HL-60/S4 treated with retinoic acid at 250 ng/mL for 4 days and 3 days (cell line): Measurements from ENCODE around the gene STOM.

ENCODE experiments used
- in situ Hi-C: fragments of 300-500 bp; cut with MboI; formaldehyde crosslinking; loops from 2 replicates; pipeline ENCODE4 v1.7.0; 2022; ENCODE audit warnings: low sequenced_read_pairs

The STOM gene

DNA sequence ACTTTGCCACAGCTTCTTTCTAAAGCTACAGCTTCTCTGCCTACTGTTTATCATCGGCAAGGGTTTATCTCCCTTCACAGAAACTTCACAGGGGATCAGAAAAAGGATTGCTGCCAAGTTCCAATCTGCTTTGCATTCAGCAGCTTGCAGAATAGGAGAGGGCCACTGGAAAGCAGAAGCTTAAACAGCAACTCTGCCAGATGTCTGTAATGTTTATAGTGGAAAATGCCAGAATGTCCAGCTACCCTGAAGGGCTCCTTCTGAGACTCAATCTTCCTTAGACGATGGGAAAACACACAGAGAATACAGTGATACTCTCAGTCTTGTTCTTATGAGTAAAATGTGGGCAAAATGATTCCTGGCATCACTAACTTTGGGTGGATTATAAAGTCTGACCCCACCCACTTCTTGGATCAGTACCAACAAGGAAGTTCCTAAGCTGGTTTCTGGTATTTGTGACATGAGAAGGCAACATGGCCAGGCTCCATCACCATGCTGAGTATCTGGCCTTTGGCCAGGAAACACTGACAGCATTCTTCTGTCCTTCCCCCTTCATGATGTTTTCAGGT, 19.0 kb downstream of the STOM start:
- in situ Hi-C loops: no loop called here

DNA sequence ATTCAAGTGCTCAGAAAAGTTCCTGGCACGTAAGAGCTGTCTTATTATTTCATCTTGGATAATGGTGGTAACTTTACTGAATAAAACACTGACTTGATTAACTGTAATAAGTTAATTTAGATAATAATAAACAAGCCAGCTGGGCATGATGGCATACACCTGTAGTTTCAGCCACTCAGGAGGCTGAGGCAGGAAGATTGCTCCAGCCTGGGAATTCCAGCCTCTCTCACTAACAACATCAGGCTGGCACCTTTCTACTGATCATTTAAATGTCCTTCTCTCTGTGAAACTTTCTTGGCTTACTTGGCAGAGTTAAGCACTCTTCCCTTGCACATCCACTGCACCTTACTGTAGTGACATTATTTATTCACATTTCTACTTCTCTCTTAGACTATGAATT, 20.0 kb downstream of the STOM start:
- in situ Hi-C loops: no loop called here

DNA sequence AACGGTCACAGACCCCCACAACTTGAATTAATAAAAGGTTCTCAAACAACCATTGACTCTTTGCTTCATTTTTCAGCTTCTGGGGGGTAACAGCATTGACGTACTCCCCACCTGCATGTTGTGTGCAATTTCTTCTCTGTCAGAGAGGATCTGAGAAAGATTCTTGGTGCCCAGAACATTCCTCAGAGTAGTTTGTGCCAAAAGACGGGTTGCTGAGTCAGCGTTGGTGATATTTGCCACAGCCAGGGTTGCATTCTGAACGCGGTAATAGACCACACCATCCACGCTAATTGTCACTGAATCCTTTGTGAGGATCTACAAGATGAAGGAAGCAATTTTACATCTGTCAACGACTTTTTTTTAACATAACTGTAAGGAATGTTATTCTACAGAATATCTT, 21.0 kb downstream of the STOM start:
- in situ Hi-C loops: no loop called here

DNA sequence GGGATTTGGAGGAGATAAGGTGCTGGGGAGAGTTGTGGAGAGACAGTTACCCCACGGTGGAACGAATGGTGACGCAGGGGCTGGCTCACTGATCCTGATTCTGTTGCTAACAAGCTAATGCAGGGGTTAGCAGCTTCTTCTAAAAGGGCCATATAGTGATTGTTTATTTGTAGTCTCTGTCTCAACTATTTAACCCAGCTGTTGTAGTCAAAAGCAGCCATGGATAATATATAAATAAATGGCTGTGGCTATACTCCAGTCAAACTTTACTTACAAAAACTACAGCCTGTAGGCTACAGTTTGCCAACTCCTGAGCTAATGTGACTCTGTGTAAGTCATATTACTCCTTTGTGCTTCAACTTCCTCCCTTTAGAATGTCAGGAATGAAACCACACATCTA, 21.8 kb downstream of the STOM start:
- in situ Hi-C loops: no loop called here

DNA sequence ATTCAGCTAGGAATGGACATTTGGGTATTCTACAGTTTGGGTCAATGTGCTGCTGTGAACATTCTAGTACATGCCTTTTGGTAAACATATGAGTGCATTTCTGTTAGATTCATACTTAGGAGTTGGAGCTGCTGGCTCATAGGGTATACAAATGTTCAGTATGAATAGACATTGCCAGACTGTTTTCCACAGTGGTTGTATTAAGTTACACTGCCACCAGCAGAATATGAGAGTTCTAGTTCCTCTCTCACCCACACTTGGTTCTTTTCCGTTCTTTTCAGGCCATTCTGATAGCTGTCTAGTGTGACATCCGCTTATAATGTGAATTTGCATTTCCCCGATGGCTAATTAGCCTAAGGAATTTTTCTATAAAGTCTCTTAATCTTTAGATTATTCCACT, 25.0 kb downstream of the STOM start:
- in situ Hi-C loops: no loop called here

DNA sequence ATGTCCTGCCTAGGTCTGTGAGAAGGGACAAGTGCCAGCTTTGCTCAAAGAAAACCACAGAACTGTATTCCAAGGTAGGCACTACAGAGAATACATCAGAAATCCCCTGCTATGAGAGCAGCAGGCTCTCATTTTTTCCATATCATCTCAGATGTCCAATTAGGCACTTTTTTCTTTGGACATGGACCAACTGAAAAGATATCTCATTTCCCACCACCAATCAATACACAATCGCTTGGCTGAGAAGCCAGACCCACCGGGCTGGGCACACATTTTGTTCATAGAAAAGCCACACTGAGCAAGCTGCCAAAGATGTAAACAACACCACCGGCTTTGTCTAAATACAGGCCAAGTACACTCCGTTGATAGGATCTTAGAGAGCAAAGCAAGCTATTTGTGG, 25.9 kb downstream of the STOM start:
- in situ Hi-C loops: no loop called here

DNA sequence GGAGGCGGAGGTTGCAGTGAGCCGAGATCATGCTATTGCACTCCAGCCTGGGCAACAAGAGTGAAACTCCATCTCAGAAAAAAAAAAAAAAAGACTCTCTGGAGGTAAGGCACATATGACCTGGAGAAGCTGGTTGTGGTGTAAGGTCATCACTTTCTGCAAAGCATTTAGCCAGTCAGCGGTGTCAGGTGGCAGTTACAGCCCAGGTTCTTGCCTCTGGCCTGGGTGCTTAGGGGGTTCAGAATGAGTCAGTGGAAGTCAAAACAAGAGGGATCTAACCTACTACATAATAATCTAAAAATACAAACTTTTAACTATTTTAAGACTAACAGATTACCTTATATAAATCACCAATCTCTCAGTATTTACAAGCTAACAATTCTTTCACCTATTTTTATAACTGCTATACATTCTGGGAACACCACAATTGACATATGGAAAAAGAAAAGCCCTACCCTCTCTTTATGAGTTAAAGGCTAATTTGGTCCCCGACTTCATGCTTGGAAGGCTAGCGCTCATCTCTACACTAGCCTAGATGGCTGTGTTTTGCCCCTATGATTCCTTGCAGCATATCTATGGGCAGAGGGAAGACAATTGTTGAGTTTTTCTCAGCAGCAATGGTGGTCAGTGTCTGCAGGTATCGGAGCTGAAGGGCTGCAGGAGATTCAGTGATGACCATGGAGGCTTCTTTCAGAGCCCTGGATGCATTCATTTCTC, 29.2 kb downstream of the STOM start:
- in situ Hi-C loops: no loop called here

DNA sequence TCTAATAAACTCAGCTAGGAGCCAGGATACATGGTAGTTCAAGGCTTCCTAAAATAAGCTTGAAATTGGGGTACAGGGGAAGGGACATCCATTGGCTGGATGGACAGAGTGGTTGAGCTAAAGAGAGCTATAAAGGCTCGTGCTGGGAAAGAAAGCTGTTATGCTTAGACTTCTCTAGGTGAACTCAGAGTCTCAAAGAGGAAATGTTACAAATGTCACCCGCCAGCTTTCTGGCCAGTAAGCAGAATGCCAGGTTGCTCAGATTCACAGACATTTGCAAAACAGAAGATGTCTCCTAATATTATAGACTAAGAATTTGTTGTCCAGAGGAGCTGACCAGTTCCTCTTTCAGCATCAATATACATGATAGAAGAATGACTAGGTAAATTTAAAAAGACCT, 30.6 kb downstream of the STOM start:
- in situ Hi-C loops: no loop called here

DNA sequence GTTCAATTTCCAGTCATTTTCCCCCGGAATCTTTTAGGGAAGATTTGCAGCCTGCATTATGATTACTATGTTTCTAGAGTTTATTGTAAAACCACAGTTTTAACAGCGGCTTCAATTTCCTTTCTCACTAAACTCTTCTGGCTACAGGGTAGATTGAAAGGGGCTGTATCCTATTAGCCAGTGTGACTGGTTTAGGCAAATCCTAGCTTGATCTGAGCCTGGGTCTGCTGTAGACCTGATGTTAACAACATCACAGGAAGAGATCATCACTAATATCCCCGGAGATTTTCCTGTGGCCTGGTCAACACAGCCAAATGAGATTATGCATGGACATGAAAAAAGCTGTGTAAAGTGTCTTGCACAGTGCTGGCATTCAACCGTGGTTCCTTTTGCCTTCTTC, 33.4 kb downstream of the STOM start:
- in situ Hi-C loops: no loop called here

DNA sequence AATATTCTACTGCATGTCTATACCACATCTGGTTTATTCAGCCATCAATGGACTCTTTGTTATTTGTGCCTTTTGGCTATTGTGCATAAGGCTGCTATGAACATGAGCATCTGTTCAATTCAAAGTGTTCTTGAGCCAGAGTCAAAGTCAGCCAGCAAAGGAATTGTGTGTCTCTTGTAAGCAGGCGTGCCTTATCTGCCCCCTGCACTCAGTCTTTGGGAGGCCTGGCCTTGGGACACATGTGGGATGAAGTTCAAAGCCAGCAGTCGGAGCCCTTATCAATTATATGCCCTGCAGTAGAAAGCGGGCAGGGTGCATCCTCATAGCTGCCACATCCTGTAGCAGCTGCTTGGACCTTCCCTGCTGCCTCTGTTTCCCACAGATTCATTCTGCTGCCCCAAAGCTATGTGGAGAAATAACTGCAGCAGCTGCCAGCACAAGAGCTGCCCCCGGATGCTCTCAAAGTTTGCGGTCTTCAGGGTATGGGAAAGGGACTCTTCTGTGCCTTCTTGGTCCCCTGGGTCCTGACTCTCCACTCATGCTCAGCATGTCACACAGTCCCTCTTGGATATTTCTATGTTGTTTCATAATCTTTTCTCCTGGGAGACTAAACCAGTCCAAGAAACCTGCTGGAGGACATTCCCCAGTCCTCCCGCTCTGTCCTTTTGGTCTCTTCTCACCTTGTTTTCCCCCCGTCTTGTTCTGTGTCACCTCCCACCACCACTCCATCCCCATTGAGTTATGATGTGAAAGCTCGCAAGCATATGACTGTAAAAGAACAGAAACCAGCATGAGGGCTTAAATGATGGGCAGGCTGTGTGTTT, 35.9 kb downstream of the STOM start:
- in situ Hi-C loops: no loop called here

DNA sequence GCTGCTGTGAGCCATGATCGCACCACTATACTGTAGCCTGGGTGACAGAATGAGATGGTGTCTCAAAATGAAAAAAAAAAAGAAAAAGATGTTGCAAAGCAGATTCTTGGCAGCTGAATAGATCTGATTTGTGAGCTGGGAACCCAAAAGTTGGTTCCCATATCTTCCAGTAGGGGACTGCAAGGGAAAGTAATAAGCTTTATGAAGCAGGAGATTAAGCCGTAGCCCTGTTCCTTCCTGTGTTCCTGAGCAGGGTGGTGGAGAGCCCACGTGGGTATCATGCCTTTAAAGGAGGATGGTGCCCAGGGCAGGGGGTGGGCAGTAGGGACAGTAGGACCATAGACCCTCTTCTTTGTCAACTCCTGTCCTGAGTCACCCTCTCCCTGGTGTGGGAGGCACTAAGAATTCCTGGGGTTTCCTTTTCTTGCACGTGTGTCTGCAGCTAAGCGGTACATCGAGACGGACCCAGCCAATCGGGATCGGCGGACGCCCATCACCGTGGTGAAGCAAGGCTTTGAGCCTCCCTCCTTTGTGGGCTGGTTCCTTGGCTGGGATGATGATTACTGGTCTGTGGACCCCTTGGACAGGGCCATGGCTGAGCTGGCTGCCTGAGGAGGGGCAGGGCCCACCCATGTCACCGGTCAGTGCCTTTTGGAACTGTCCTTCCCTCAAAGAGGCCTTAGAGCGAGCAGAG, 37.9 kb downstream of the STOM start:
- in situ Hi-C loops: no loop called here

DNA sequence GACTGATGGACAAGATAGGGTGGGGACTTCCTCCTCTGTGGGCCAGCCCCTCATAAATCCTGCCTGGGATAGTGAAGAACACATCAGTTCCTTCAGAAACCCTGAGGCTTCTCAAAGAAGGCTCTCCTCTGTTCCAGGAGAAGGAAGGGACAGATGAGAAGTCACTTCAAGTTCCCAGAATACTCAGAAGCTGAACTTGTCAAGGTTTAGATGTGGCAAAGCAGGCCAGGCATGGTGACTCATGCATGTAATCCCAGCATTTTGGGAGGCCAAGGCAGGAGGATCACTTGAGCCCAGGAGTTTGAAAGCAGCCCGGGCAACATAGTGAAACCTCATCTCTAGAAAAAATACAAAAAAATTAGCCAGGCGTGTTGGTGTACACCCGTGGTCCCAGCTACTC, 38.5 kb downstream of the STOM start:
- in situ Hi-C loops: no loop called here

DNA sequence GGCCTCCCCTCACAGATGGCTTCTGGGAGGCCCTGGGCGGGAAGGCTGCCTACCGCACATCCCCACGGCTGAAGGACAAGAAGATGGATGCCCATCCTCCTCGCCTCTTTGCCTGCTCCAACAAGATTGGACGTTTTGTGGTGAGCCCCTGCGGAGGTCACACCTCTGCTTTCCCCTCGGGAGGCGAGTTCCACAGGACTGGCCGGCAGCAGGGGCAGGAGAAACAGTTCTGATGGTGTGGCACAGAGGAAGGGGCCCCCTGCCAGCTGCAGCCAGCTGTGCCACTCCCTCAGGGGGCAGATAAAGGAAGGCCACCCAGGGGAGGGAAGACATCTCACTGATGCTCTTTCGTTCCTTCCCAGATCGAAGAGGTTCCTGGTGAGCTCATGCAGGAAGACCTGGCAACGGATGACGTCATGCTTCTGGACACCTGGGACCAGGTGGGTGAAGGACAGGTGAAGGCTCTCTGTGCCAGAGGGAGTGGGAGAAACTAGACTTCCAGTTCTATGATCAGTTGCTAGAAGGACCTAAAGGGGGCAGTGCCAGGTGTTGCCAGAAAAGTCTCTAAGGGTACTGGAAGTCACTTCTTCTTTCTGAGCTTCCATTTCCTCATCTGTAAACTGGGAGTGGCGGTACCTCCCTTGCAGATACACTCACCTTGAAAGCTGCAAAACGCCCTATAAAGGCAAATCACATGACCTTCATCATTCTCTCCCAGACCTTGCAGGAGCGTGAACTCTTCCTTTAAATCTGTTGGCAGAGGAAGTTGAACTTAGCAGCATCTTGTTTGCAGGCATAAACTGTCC, 41.0 kb downstream of the STOM start:
- in situ Hi-C loops: no loop called here

DNA sequence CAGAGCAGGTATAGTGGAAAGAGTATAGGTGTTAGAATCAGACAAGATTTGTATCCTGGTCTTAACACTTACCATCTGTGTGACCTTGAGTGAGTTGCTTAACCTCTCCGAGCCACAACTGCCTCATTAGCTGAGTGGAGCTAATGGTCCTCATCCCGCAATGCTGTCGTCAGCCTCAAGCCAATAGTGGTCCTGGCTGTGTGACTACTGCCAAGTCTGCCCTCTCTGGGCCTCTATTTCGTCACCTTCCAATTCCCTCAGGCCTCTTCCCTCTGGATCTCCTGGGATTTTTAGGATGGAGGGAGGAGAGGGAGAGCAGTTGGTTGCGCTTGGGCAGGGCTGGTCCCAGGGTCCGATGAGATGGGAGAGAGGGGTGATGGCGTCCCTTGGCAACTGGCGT, 41.6 kb downstream of the STOM start:
- in situ Hi-C loops: no loop called here

DNA sequence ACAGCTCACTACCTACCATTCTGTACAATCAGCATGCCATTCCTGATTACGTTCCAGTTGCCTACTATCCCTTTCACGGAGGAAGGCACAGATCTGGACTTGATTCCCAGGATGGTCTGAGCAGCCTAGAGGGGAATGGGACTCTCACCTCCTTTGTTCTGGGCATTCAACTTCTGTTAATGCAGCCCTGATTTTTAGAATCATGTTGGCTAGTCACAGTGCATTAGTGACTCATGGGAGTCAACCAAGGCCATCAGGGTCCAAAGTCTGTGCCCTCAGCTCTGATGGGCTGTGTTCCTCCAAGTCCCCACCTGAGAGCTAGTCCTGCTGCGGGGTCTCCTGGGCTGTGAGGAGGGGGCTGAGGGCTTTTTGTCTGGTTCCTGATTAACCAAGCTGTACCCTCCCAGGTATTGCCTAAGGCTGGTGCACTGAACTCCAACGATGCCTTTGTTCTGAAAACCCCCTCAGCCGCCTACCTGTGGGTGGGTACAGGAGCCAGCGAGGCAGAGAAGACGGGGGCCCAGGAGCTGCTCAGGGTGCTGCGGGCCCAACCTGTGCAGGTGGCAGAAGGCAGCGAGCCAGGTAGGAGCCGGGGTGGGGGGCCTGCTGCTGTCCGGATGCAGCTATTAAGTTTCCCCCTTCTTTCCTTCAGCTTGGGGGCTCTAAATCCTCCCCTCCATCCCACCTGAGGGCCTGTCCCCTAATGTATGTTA, 43.0 kb downstream of the STOM start:
- in situ Hi-C loops: no loop called here

DNA sequence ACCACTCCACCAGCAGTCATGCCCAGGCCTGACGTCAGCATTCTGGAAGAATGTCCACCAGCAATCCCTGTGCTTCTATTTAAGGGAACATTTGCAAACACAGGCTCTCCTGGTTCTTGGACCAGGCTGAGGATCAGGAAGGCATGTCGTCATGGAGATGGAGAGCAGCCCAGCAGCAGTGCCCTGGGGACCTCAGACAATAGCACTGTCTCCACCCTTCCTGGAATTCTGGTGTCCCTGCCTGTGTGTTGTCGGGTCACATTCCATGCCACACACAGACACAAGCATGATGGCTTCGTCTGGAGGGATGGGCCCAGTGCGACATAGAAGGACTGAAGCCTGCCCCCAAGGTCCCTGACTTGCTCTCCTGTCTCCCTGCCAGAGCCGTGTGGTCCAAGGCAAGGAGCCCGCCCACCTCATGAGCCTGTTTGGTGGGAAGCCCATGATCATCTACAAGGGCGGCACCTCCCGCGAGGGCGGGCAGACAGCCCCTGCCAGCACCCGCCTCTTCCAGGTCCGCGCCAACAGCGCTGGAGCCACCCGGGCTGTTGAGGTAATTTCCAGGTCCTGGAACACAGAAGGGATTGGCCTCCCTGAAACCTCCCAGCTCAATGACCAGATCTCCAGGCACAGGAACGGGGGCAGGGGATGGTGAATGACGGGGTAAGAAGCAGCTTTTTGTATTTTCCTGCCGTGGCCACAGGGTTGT, 43.8 kb downstream of the STOM start:
- in situ Hi-C loops: no loop called here

DNA sequence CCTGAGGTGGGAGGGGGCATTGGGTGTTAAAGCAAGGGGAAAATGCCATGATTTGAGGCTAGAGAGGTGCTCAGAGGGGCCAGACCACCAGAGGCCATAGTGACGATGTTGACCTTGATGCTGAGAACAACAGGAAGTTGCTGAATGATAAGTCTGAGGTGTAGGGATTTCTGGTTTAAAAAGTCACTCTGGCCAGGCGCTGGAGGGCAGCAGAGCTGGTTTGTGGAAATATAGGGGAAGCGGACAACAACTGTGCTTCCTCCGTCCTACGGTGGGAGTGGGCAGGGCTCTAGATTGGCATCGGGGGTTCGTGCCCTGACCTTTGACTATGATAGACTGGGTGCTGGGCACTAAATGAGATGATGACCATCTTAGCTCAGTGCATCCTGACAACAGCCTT, 44.7 kb downstream of the STOM start:
- in situ Hi-C loops: no loop called here

DNA sequence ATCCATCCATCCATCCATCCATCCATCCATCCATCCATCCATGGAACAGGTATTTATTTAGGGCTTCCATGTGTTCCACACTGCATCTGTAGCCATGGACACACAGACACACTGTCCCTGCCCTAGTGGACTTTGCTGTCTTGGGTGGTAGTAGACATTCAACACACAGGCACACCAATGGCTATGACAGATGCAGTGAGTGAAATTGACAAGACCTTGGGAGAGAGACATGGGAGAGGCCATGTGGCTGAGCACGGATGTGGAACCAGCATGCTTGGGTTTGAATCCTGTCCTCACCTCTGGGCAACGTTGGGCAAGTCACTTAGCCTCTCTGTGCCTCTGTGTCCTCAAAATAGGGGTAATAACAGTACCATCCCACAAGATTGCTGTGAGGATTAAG, 45.3 kb downstream of the STOM start:
- in situ Hi-C loops: no loop called here

DNA sequence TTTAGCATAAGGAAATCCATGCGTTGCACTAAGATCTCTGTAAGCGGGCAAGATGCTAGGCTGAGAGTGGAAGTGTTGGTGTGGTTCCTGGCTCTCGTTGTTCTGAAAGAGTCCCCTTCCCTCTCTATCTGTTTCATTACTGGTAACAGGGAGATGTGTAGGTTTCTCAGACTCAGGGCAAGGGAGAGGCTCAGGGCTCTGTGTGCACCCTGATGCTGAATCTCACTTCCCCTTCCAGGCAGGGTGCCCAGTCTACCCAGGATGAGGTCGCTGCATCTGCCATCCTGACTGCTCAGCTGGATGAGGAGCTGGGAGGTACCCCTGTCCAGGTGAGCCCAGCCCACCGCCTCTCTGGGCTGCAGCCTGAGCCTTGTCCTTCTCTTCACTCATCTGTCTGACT, 45.7 kb downstream of the STOM start:
- in situ Hi-C loops: no loop called here
